PC-3 (cell line): Measurements from ENCODE around the gene EPHB1.

Source experiments
- CTCF ChIP-seq: fragments of 300-600 bp; sonication (generic); conservative IDR thresholded peaks from 2 replicates; pipeline ENCODE4 v1.5.1; 2017; ENCODE audit warnings: antibody characterized with exemption, low read depth, mild to moderate bottlenecking, low read length
- EZH2 ChIP-seq: fragments of 300-600 bp; sonication (generic); IDR thresholded peaks from one replicate; pipeline ENCODE4 v1.6.1; 2017; ENCODE audit warnings: antibody characterized with exemption, mild to moderate bottlenecking, low read length; ENCODE audit not compliant: unreplicated experiment
- EZH2phosphoT487 ChIP-seq: fragments of 300-600 bp; sonication (generic); IDR thresholded peaks from 2 replicates; pipeline ENCODE4 v1.6.1; 2018; ENCODE audit warnings: mild to moderate bottlenecking, antibody characterized with exemption, low read length, borderline replicate concordance

GRCh38 chr3:135143474-135143873 is 348.4 kb downstream of the EPHB1 start:
- TF ChIP-seq CTCF (no peak), EZH2phosphoT487 (no peak), EZH2 (no peak)
